Activated T-helper 1 cell treated with anti-CD3 and anti-CD28 coated beads, Interleukin-2, amount 50 U/mL, for 16 hours (primary cell): ENCODE measurements around the gene TIPARP.

Experiments
- DNase-seq, 2 donors: peaks; one replicate each; pipeline ENCODE4 v3.0.0-alpha.2; 2020; ENCODE audit warnings: low read depth in 1 of 2, low spot score in 1 of 2

The TIPARP gene

DNA sequence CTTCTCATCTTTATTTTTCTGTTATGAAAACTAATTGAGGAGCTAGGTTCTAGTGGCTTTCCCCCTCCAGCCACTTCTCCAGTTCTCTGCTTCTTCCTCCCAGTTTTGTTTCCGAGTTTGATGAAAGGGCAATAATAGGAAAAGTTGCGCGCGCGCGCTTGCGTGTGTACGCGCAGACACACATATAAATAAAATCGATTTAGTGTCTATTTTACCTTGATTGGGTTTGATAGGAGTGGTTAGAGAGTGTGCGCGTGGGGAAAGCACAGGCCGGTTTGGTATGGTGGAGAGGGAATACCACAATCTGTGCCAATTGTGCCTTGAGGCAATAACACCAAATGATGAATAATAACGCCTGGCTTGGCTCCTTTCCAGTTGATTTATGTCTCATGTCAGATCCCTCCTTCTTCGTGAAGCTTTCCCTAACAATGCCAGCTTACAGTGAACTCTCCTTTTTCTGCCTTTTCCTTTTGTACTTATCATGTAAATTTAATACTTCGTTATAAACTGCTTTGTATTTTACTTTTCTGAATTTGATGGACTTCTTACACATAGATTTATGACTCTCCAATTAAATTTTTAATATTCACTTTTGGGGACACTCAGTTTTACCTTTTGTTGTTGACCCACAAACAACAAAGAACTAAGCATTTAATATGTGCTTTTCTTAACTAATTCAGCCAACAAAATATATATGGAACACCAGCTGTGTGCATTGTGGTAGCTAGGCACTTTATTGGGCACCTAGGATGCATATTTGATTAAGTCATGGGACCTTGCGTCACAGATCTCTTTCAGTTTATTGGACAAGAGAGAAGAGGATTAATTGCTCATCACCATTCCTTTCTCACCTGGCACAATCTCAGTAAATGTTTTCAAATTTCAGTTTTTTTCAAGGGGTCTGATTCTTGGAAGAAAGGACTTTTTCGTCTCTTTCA, 1.7 kb downstream of the TIPARP start:
- peak in 1 of 2 donors; percentile 3 for DNase-seq

GRCh38 chr3:156676768-156677479, 2.5 kb downstream of the TIPARP start:
- peak in 1 of 2 donors; percentile 4 for DNase-seq

DNA sequence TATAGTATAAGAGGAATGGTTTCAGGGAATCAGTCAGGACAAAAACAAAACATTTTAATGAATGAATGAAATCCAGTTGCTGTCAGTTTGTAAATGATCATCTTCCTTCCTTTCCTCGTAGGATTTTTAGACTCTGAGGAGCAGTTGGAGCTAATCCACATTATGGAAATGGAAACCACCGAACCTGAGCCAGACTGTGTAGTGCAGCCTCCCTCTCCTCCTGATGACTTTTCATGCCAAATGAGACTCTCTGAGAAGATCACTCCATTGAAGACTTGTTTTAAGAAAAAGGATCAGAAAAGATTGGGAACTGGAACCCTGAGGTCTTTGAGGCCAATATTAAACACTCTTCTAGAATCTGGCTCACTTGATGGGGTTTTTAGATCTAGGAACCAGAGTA, 3.1 kb downstream of the TIPARP start:
- no peak for DNase-seq

DNA sequence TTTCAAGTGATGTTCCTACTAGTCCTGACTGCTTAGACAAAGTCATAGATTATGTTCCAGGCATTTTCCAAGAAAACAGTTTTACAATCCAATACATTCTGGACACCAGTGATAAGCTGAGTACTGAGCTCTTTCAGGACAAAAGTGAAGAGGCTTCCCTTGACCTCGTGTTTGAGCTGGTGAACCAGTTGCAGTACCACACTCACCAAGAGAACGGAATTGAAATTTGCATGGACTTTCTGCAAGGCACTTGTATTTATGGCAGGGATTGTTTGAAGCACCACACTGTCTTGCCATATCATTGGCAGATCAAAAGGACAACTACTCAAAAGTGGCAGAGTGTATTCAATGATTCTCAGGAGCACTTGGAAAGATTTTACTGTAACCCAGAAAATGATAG, 3.8 kb downstream of the TIPARP start:
- no peak for DNase-seq

GRCh38 chr3:156680243-156680914, 6.0 kb downstream of the TIPARP start:
- DNase-seq: no peak

GRCh38 chr3:156681002-156681401, 6.6 kb downstream of the TIPARP start:
- no peak for DNase-seq

GRCh38 chr3:156682501-156682900, 8.1 kb downstream of the TIPARP start:
- no peak for DNase-seq

DNA sequence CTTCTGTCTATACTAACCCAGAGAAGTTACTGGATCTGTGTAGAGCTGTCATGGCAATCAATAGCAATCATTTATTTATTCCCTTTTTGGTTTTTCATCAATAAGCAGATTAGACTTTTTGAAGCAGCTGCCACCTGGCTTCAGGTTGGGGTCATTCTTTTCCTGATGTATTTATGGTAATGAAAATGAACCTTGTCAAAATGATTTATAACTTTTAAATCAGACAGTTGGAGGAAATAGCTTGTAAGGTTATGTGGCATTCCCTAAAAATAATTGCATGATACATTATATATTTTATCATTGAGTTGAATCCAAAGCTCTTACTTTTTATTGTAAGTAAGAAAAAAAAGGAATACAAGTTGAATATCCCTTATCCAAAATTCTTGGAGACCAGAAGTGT, 8.6 kb downstream of the TIPARP start:
- no peak for DNase-seq

DNA sequence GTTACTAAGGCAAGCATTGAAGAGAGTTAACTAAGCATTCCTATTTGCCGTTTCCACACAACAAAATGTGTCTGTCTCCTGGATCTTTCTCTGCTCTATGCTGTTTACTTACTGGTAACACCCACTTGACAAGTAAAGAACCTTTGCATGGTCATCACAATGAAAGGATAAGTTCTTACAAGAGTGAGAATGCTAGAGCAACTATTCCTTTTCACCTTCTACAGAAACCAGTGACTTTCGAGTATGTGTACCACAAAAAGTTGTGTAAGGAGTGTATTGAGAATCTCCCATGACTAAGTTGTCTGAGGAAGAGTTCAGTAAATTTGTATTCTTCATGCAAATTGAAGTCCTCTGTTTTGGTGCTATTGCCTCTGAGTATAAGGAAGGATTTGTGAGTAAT, 10.8 kb downstream of the TIPARP start:
- DNase-seq: no peak

- DNase-seq: no peak
Measured at GRCh38 chr3:156685752-156686151, 11.4 kb downstream of the TIPARP start.

DNA sequence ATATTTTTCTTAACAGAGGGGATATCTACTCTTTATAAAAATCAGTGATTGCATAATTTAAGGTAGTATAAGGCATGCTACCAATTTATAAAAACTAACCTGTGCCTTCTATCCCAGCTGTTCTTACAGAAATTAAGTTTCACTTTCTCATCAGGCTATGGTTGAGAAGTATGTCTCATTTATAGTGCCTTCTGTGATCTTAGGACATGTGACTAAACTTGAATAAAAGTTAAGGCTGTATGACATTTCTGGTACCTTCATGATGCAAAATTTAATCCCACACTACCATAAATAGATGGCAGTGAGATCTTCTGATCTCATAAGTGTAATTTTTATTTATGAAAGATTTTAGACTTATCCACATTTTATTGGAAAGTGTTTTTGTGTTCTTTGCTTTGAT, 12.6 kb downstream of the TIPARP start:
- no peak for DNase-seq

DNA sequence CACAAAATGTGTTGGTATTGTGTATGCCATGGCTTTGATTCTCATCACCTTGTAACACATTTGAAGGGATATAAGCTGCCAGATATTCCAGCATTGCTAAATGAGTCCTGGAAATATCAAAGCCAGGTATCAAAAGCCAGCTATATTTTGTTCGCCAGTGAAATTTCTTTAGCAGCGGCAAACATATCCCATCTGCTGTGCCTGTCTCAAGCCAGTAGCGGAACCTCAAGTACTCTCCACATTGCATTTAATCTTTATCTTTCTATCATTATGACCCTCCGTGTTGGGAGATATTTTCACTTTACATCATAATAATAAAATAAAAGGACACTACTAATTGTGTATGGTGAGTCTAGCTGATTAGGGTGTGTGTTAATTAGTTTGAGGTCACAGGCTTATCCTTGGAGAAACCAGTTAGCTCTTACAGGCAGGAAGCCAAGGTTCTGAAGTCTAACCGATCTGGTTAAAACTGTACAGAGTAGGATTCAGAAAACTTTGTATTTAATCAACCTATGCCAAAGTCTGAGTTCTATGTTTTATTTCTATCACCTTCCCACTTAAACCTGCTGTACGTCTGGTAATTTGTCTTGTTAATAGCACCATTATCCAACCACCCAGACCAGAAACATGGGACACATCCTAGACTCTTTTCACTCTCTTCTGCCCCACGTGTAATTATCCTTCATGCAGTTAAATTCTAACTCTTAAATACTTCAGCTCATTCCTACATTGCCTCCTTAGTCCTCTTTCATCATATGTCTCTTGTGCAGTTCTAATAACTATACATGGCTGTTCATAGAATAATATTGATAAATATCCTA, 14.5 kb downstream of the TIPARP start:
- no peak for DNase-seq

DNA sequence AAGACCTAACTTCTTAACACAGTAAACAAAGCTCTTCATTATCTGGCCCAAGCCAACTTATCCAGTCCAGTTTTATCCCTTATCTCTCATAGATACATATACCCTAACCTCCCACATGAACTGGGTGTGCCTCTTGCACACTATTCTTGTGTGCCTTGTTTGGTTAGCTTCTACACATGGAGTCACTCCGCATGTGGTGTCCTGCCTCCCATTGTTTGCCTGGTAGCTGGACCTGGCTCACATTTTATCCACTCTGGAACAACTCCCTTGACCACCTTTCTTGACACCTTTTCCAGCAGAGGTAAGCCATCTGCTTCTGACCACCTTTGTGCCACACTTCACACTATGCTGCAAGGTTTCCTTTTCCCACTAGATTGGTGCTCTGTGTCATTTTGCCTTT, 15.2 kb downstream of the TIPARP start:
- no peak for DNase-seq

- DNase-seq: no peak
Measured at GRCh38 chr3:156691920-156692319, 17.5 kb downstream of the TIPARP start.

DNA sequence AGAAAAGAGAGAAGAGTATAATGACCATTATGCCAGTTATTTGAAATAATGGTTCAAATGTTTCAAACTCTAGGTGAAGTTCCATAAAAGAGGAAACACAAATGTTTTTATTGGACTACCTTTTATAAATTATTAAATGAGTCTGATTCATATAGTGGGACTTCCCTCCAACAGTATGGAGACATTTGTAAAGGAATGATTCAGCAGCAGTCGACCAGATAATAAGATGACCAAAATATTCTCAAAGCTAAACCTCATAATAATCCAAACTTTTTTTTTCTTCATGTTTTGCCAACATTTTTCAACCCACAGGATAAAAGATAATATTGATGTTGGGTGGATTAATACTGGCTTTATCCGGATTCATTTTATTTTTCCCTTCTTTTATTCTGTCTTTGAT, 18.8 kb downstream of the TIPARP start:
- DNase-seq: no peak

DNA sequence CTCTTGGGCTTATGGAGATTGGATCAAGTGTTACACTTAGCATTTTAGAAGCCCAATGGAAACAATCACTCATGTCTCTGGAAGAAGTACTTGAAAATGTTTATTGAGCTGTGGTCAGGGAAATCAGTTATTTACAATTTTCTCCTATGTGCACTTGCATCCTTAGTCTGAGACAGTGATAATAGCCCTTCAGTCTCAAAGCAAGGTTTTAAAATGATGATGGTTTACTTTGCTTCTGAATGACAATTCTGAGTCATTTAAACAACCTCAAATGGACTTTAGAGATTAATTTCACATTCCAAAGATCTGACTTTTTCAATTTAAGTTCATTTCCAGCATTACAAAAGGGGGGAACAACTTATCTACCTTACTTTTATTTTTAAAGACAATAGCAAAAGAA, 20.1 kb downstream of the TIPARP start:
- DNase-seq: no peak

- DNase-seq: no peak
Measured at GRCh38 chr3:156702367-156702766, 28.0 kb downstream of the TIPARP start.

GRCh38 chr3:156704370-156705036, 30.1 kb downstream of the TIPARP start:
- no peak for DNase-seq

- DNase-seq: no peak
Measured at GRCh38 chr3:156705761-156706616, 31.6 kb downstream of the TIPARP start.

- no peak for DNase-seq
Measured at GRCh38 chr3:156707588-156707987, 33.2 kb downstream of the TIPARP start.
